ENCODE results near the gene CYBA. TPM values are rescaled to one million over a fixed set of nuclear protein-coding genes. Genes with fewer than 3 reads are reported as not detected.

CYBA gene
- polyA plus RNA-seq, 1 donor (not counting 4 experiments of a cell fraction or from before 2014, with no cell fraction given) = 4.4 TPM

GRCh38 chr16:88600539-88600896, 50.3 kb downstream of the CYBA start:
- no peak for DNase-seq (ENCODE audit: low read depth, low spot score)
- Histone ChIP-seq H2AFZ (ENCODE audit: control insufficient read depth, low read length) (no peak overlapping the region), H3K4me1 (ENCODE audit: control insufficient read depth, extremely low read depth, insufficient read depth, low read length) (peaks cover 6% of the 10 kb centered on the region), H3K79me2 (ENCODE audit: control insufficient read depth, insufficient read depth, low read length) (peaks cover 2% of the 10 kb centered on the region), H4K20me1 (ENCODE audit: control insufficient read depth, extremely low read depth, insufficient read depth, low read length) (peaks cover 6% of the 10 kb centered on the region), H3K27ac (ENCODE audit: control insufficient read depth, insufficient read depth, low read length) (no peak overlapping the region), H3K9me3 (ENCODE audit: control insufficient read depth, low read depth, low read length) (no peaks in the 10 kb centered on the region), H3K4me3 (ENCODE audit: control insufficient read depth in 2 of 3, extremely low read depth in 1 of 3, insufficient read depth in 2 of 3, low read depth in 1 of 3, low read length in 3 of 3) (no peak overlapping the region), H3K9ac (ENCODE audit: control insufficient read depth, extremely low read depth, insufficient read depth, low read length) (no peak overlapping the region), H3K9me1 (ENCODE audit: control insufficient read depth, extremely low read depth, insufficient read depth, low read length) (no peaks in the 10 kb centered on the region), H3K36me3 (ENCODE audit: control insufficient read depth in 2 of 2, extremely low read depth in 1 of 2, insufficient read depth in 2 of 2, low read length in 2 of 2) (peaks cover 18 to 51% of the 10 kb centered on the region in 2 experiments), H3K27me3 (ENCODE audit: control insufficient read depth, extremely low read depth, insufficient read depth, low read length) (no peaks in the 10 kb centered on the region), H3K4me2 (ENCODE audit: control insufficient read depth, extremely low read depth, insufficient read depth, low read depth, low read length) (no peak overlapping the region)
- no peak for FAIRE-seq
- TF ChIP-seq EZH2 (IDR thresholded peaks at IDR 0.05; ENCODE audit: low read length) (no peak), CTCF (optimal IDR thresholded peaks at IDR 0.05 in 1 of 3, IDR thresholded peaks at IDR 0.05 in 1 of 3, conservative IDR thresholded peaks at IDR 0.05 in 1 of 3; ENCODE audit: extremely low read depth in 1 of 3, insufficient read depth in 2 of 3, low read length in 3 of 3) (no peak)
- dilution Hi-C loops (cut with MboI; ENCODE audit: extremely low pct_ligation_motif_present, low sequenced_read_pairs) = no loop called here

- no peak for DNase-seq (ENCODE audit: low read depth, low spot score)
- H3K9me1 ChIP-seq (ENCODE audit: control insufficient read depth, extremely low read depth, insufficient read depth, low read length) = no peaks in the 10 kb centered on the region
- no peak for FAIRE-seq
- no peaks in the 10 kb centered on the region for H3K9me3 ChIP-seq (ENCODE audit: control insufficient read depth, low read depth, low read length)
- H3K4me3 ChIP-seq (ENCODE audit: control insufficient read depth in 2 of 3, extremely low read depth in 1 of 3, insufficient read depth in 2 of 3, low read depth in 1 of 3, low read length in 3 of 3) = no peak overlapping the region
- H3K9ac ChIP-seq (ENCODE audit: control insufficient read depth, extremely low read depth, insufficient read depth, low read length) = no peak overlapping the region
- peaks cover 15 to 48% of the 10 kb centered on the region in 2 experiments for H3K36me3 ChIP-seq (ENCODE audit: control insufficient read depth in 2 of 2, extremely low read depth in 1 of 2, insufficient read depth in 2 of 2, low read length in 2 of 2)
- dilution Hi-C loops (cut with MboI; ENCODE audit: extremely low pct_ligation_motif_present, low sequenced_read_pairs) = no loop called here
- no peaks in the 10 kb centered on the region for H3K27me3 ChIP-seq (ENCODE audit: control insufficient read depth, extremely low read depth, insufficient read depth, low read length)
- peaks cover 2% of the 10 kb centered on the region for H3K79me2 ChIP-seq (ENCODE audit: control insufficient read depth, insufficient read depth, low read length)
- no peak overlapping the region for H3K27ac ChIP-seq (ENCODE audit: control insufficient read depth, insufficient read depth, low read length)
- no peak overlapping the region for H2AFZ ChIP-seq (ENCODE audit: control insufficient read depth, low read length)
- peaks cover 6% of the 10 kb centered on the region for H3K4me1 ChIP-seq (ENCODE audit: control insufficient read depth, extremely low read depth, insufficient read depth, low read length)
- no peak overlapping the region for H3K4me2 ChIP-seq (ENCODE audit: control insufficient read depth, extremely low read depth, insufficient read depth, low read depth, low read length)
- peaks cover 6% of the 10 kb centered on the region for H4K20me1 ChIP-seq (ENCODE audit: control insufficient read depth, extremely low read depth, insufficient read depth, low read length)
- TF ChIP-seq EZH2 (IDR thresholded peaks at IDR 0.05; ENCODE audit: low read length) (no peak), CTCF (optimal IDR thresholded peaks at IDR 0.05 in 1 of 3, IDR thresholded peaks at IDR 0.05 in 1 of 3, conservative IDR thresholded peaks at IDR 0.05 in 1 of 3; ENCODE audit: extremely low read depth in 1 of 3, insufficient read depth in 2 of 3, low read length in 3 of 3) (no peak)
Measured at GRCh38 chr16:88599825-88600538, 50.9 kb downstream of the CYBA start.
